NT2/D1 (cell line): ENCODE measurements around the gene SULT1A2.

ENCODE experiments used
- YY1 ChIP-seq: IDR thresholded peaks from 2 replicates; pipeline ENCODE4 v1.6.1; 2011; ENCODE audit not compliant: insufficient read length, insufficient read depth
- ZNF274 ChIP-seq: IDR thresholded peaks from 2 replicates; pipeline ENCODE4 v1.6.1; 2011; ENCODE audit warnings: mild to moderate bottlenecking, low read depth, low read length

GRCh38 chr16:28558456-28558855, 38.4 kb downstream of the SULT1A2 start:
- TF ChIP-seq YY1 (no peak), ZNF274 (no peak)
